HG03159 (cell line): ENCODE results near the gene FNDC3B.

Experiments
- ATAC-seq: cut with Tn5 transposase; IDR thresholded peaks from one replicate; pipeline ENCODE4 v1.9.1; 2021; ENCODE audit warnings: mild to moderate bottlenecking, moderate library complexity; ENCODE audit not compliant: unreplicated experiment

The FNDC3B gene

GRCh38 chr3:172111163-172111562, 71.8 kb downstream of the FNDC3B start:
- no peak for ATAC-seq

GRCh38 chr3:172112078-172112733, 72.8 kb downstream of the FNDC3B start:
- ATAC-seq: no peak

- ATAC-seq: no peak
These were observed 73.3 kb downstream of the FNDC3B start for GRCh38 chr3:172112734-172113120.

- ATAC-seq: no peak
These were observed 74.3 kb downstream of the FNDC3B start for GRCh38 chr3:172113710-172114109.

- ATAC-seq: no peak
These were observed 75.7 kb downstream of the FNDC3B start for GRCh38 chr3:172115059-172115458.

GRCh38 chr3:172115787-172116186, 76.4 kb downstream of the FNDC3B start:
- ATAC-seq: no peak

- ATAC-seq: no peak
These were observed 78.6 kb downstream of the FNDC3B start for GRCh38 chr3:172118019-172118418.

- ATAC-seq: no peak
These were observed 80.0 kb downstream of the FNDC3B start for GRCh38 chr3:172119266-172119969.

GRCh38 chr3:172120912-172121311, 81.5 kb downstream of the FNDC3B start:
- ATAC-seq: no peak

GRCh38 chr3:172121981-172122380, 82.6 kb downstream of the FNDC3B start:
- ATAC-seq: no peak

- no peak for ATAC-seq
These were observed 84.9 kb downstream of the FNDC3B start for GRCh38 chr3:172124271-172124670.

GRCh38 chr3:172125053-172125452, 85.7 kb downstream of the FNDC3B start:
- ATAC-seq: no peak

GRCh38 chr3:172125963-172126457, 86.6 kb downstream of the FNDC3B start:
- ATAC-seq: no peak

- ATAC-seq: no peak
These were observed 87.4 kb downstream of the FNDC3B start for GRCh38 chr3:172126741-172127140.

- ATAC-seq: no peak
These were observed 87.8 kb downstream of the FNDC3B start for GRCh38 chr3:172127141-172127540.

GRCh38 chr3:172127929-172128580, 88.7 kb downstream of the FNDC3B start:
- ATAC-seq: no peak

- ATAC-seq: no peak
These were observed 89.5 kb downstream of the FNDC3B start for GRCh38 chr3:172128858-172129257.

- no peak for ATAC-seq
These were observed 90.1 kb downstream of the FNDC3B start for GRCh38 chr3:172129498-172129849.

- ATAC-seq: no peak
These were observed 90.7 kb downstream of the FNDC3B start for GRCh38 chr3:172129850-172130716.

- no peak for ATAC-seq
These were observed 91.3 kb downstream of the FNDC3B start for GRCh38 chr3:172130717-172131050.

- no peak for ATAC-seq
These were observed 92.4 kb downstream of the FNDC3B start for GRCh38 chr3:172131746-172132145.
